ENCODE results near the gene NRXN3. TPM values are rescaled to one million over a fixed set of nuclear protein-coding genes. Genes with fewer than 3 reads are reported as not detected.

The NRXN3 gene
- total and polyA plus RNA-seq, 2 experiments from 2014 or later: 1.0 to 1.8 TPM

DNA sequence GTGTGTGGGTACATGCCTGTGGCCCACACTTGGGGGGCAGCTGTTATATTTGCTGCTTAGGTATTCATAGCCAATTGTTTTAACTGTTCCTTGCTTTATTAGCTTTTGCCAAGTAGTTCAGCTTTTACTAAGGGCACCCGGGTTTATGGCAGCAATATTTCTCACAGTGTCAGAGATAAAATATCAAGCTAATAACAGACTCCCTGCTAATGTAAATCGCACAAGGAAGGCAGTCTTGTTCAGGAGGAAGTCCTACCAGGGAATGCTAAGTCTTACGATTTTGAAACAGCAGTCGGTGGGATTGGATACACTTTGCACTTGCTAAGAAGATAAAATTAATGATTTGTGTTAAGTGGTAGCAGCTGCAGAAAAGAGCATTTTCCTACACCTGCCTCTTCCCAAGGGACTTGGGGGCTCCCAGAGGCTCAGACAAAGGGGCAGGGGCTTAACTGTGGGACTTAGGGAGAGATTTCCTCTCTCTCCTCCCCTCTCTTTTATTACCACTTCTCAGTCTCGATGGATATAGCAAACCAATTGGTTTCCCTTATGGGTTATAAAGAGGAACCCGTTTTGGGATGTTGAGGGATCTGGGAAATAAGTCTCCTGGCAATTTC, 175.1 kb downstream of the NRXN3 start:
- DNase-seq (ENCODE audit: low spot score): no peak

More for the DNA sequence above, 175.1 kb downstream of the NRXN3 start:
- Histone ChIP-seq H3K27me3 (ENCODE audit: insufficient read depth) (no peaks in the 10 kb centered on the region), H3K36me3 (ENCODE audit: insufficient read depth) (no peaks in the 10 kb centered on the region), H3K4me2 (no peak overlapping the region), H3K79me2 (replicated peaks; ENCODE audit: insufficient read depth) (no peaks in the 10 kb centered on the region), H3F3A (replicated peaks; ENCODE audit: low read depth) (no peaks in the 10 kb centered on the region), H3K4me1 (ENCODE audit: insufficient read depth) (0 out of 2 replicates have a peak, but pooled peaks cover 5% of the 10 kb centered on the region), H3K4me3 (no peak overlapping the region), H3K9me2 (ENCODE audit: insufficient read depth) (no peaks in the 10 kb centered on the region), H3K27ac (ENCODE audit: low read depth) (no peak overlapping the region), H4K20me1 (replicated peaks; ENCODE audit: insufficient read depth) (no peaks in the 10 kb centered on the region), H2AFZ (no peak overlapping the region)
- Mint-ChIP-seq H3K36me3 (ENCODE audit: low read depth) (no peaks in the 10 kb centered on the region), H3K27ac (no peak overlapping the region), H3K4me1 (peaks cover 35% of the 10 kb centered on the region), H3K27me3 (ENCODE audit: insufficient read depth, low read depth, poor library complexity) (peaks cover 11% of the 10 kb centered on the region), H3K9me3 (no peaks in the 10 kb centered on the region), H3K4me3 (no peak overlapping the region)
- no peak for ATAC-seq
- TF ChIP-seq EZH2 (IDR thresholded peaks at IDR 0.05; ENCODE audit: low read depth, unreplicated experiment) (no peak), POLR2AphosphoS5 (IDR thresholded peaks at IDR 0.05; ENCODE audit: low read depth) (no peak), NANOG (IDR thresholded peaks at IDR 0.05; ENCODE audit: borderline replicate concordance) (no peak), ZNF114 (CRISPR knock-in tag; IDR thresholded peaks at IDR 0.05) (no peak), STAT1 (IDR thresholded peaks at IDR 0.05; ENCODE audit: unreplicated experiment) (no peak), ZNF331 (CRISPR knock-in tag; IDR thresholded peaks at IDR 0.05; ENCODE audit: low read depth) (no peak), EZH2phosphoT487 (IDR thresholded peaks at IDR 0.05; ENCODE audit: unreplicated experiment) (no peak), CREB1 (CRISPR knock-in tag; IDR thresholded peaks at IDR 0.05; ENCODE audit: low read depth) (no peak), JUNB (IDR thresholded peaks at IDR 0.05; ENCODE audit: unreplicated experiment) (no peak)
- TF ChIP-seq, protein P1, sequence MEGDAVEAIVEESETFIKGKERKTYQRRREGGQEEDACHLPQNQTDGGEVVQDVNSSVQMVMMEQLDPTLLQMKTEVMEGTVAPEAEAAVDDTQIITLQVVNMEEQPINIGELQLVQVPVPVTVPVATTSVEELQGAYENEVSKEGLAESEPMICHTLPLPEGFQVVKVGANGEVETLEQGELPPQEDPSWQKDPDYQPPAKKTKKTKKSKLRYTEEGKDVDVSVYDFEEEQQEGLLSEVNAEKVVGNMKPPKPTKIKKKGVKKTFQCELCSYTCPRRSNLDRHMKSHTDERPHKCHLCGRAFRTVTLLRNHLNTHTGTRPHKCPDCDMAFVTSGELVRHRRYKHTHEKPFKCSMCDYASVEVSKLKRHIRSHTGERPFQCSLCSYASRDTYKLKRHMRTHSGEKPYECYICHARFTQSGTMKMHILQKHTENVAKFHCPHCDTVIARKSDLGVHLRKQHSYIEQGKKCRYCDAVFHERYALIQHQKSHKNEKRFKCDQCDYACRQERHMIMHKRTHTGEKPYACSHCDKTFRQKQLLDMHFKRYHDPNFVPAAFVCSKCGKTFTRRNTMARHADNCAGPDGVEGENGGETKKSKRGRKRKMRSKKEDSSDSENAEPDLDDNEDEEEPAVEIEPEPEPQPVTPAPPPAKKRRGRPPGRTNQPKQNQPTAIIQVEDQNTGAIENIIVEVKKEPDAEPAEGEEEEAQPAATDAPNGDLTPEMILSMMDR (conservative IDR thresholded peaks at IDR 0.05; ENCODE audit: low read depth in 2 of 2): no peak
- TF ChIP-seq, protein P2, sequence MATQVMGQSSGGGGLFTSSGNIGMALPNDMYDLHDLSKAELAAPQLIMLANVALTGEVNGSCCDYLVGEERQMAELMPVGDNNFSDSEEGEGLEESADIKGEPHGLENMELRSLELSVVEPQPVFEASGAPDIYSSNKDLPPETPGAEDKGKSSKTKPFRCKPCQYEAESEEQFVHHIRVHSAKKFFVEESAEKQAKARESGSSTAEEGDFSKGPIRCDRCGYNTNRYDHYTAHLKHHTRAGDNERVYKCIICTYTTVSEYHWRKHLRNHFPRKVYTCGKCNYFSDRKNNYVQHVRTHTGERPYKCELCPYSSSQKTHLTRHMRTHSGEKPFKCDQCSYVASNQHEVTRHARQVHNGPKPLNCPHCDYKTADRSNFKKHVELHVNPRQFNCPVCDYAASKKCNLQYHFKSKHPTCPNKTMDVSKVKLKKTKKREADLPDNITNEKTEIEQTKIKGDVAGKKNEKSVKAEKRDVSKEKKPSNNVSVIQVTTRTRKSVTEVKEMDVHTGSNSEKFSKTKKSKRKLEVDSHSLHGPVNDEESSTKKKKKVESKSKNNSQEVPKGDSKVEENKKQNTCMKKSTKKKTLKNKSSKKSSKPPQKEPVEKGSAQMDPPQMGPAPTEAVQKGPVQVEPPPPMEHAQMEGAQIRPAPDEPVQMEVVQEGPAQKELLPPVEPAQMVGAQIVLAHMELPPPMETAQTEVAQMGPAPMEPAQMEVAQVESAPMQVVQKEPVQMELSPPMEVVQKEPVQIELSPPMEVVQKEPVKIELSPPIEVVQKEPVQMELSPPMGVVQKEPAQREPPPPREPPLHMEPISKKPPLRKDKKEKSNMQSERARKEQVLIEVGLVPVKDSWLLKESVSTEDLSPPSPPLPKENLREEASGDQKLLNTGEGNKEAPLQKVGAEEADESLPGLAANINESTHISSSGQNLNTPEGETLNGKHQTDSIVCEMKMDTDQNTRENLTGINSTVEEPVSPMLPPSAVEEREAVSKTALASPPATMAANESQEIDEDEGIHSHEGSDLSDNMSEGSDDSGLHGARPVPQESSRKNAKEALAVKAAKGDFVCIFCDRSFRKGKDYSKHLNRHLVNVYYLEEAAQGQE (IDR thresholded peaks at IDR 0.05; ENCODE audit: unreplicated experiment): no peak
- TF ChIP-seq, protein P3, sequence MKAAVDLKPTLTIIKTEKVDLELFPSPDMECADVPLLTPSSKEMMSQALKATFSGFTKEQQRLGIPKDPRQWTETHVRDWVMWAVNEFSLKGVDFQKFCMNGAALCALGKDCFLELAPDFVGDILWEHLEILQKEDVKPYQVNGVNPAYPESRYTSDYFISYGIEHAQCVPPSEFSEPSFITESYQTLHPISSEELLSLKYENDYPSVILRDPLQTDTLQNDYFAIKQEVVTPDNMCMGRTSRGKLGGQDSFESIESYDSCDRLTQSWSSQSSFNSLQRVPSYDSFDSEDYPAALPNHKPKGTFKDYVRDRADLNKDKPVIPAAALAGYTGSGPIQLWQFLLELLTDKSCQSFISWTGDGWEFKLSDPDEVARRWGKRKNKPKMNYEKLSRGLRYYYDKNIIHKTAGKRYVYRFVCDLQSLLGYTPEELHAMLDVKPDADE (IDR thresholded peaks at IDR 0.05): no peak
- TF ChIP-seq, protein P4, sequence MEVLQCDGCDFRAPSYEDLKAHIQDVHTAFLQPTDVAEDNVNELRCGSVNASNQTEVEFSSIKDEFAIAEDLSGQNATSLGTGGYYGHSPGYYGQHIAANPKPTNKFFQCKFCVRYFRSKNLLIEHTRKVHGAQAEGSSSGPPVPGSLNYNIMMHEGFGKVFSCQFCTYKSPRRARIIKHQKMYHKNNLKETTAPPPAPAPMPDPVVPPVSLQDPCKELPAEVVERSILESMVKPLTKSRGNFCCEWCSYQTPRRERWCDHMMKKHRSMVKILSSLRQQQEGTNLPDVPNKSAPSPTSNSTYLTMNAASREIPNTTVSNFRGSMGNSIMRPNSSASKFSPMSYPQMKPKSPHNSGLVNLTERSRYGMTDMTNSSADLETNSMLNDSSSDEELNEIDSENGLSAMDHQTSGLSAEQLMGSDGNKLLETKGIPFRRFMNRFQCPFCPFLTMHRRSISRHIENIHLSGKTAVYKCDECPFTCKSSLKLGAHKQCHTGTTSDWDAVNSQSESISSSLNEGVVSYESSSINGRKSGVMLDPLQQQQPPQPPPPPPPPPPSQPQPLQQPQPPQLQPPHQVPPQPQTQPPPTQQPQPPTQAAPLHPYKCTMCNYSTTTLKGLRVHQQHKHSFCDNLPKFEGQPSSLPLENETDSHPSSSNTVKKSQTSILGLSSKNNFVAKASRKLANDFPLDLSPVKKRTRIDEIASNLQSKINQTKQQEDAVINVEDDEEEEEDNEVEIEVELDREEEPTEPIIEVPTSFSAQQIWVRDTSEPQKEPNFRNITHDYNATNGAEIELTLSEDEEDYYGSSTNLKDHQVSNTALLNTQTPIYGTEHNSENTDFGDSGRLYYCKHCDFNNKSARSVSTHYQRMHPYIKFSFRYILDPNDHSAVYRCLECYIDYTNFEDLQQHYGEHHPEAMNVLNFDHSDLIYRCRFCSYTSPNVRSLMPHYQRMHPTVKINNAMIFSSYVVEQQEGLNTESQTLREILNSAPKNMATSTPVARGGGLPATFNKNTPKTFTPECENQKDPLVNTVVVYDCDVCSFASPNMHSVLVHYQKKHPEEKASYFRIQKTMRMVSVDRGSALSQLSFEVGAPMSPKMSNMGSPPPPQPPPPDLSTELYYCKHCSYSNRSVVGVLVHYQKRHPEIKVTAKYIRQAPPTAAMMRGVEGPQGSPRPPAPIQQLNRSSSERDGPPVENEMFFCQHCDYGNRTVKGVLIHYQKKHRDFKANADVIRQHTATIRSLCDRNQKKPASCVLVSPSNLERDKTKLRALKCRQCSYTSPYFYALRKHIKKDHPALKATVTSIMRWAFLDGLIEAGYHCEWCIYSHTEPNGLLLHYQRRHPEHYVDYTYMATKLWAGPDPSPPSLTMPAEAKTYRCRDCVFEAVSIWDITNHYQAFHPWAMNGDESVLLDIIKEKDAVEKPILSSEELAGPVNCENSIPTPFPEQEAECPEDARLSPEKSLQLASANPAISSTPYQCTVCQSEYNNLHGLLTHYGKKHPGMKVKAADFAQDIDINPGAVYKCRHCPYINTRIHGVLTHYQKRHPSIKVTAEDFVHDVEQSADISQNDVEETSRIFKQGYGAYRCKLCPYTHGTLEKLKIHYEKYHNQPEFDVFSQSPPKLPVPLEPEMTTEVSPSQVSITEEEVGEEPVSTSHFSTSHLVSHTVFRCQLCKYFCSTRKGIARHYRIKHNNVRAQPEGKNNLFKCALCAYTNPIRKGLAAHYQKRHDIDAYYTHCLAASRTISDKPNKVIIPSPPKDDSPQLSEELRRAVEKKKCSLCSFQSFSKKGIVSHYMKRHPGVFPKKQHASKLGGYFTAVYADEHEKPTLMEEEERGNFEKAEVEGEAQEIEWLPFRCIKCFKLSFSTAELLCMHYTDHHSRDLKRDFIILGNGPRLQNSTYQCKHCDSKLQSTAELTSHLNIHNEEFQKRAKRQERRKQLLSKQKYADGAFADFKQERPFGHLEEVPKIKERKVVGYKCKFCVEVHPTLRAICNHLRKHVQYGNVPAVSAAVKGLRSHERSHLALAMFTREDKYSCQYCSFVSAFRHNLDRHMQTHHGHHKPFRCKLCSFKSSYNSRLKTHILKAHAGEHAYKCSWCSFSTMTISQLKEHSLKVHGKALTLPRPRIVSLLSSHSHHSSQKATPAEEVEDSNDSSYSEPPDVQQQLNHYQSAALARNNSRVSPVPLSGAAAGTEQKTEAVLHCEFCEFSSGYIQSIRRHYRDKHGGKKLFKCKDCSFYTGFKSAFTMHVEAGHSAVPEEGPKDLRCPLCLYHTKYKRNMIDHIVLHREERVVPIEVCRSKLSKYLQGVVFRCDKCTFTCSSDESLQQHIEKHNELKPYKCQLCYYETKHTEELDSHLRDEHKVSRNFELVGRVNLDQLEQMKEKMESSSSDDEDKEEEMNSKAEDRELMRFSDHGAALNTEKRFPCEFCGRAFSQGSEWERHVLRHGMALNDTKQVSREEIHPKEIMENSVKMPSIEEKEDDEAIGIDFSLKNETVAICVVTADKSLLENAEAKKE (CRISPR knock-in tag; IDR thresholded peaks at IDR 0.05): no peak

Measured in GM23338 (cell line).